Gastrocnemius medialis (tissue), 4 donors: ENCODE results near the gene DAB2IP.

Source experiments
- POLR2A ChIP-seq, 2 donors: fragments of 450-650 bp; IDR thresholded peaks; one replicate each; pipeline ENCODE4 v1.6.1; 2017; ENCODE audit warnings: antibody characterized with exemption in 2 of 2, mild to moderate bottlenecking in 2 of 2, moderate library complexity in 2 of 2
- TF ChIP-seq, protein P1 (sequence below), 5 experiments: fragments of 450-650 bp in 3 of 5; fragments of 200-600 bp in 2 of 5; sonication (generic) in 2 of 5; IDR thresholded peaks in 4 of 5; conservative IDR thresholded peaks in 1 of 5; 1 replicate in 4 of 5; 2 replicates in 1 of 5; pipeline ENCODE4 v1.5.1; 2016 to 2019; ENCODE audit warnings: antibody characterized with exemption in 5 of 5, mild to moderate bottlenecking in 3 of 5, moderate library complexity in 3 of 5

- TF ChIP-seq, protein P1, sequence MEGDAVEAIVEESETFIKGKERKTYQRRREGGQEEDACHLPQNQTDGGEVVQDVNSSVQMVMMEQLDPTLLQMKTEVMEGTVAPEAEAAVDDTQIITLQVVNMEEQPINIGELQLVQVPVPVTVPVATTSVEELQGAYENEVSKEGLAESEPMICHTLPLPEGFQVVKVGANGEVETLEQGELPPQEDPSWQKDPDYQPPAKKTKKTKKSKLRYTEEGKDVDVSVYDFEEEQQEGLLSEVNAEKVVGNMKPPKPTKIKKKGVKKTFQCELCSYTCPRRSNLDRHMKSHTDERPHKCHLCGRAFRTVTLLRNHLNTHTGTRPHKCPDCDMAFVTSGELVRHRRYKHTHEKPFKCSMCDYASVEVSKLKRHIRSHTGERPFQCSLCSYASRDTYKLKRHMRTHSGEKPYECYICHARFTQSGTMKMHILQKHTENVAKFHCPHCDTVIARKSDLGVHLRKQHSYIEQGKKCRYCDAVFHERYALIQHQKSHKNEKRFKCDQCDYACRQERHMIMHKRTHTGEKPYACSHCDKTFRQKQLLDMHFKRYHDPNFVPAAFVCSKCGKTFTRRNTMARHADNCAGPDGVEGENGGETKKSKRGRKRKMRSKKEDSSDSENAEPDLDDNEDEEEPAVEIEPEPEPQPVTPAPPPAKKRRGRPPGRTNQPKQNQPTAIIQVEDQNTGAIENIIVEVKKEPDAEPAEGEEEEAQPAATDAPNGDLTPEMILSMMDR (IDR thresholded peaks at IDR 0.05 in 4 of 5, conservative IDR thresholded peaks at IDR 0.05 in 1 of 5) = no peak
- TF ChIP-seq POLR2A (IDR thresholded peaks at IDR 0.05) = no peak
These were observed 30.0 kb downstream of the DAB2IP start for GRCh38 chr9:121681404-121681803.
